ENCODE data around the gene CMAS.

Gene CMAS

GRCh38 chr12:22105542-22105941 lies 59.5 kb downstream of the CMAS start:
- no peak for DNase-seq (ENCODE audit: low read depth in 2 of 3, low spot score in 2 of 3)

GRCh38 chr12:22110176-22110575 lies 64.2 kb downstream of the CMAS start:
- no peak for DNase-seq (ENCODE audit: low read depth in 2 of 3, low spot score in 2 of 3)

Data from activated CD8-positive, alpha-beta memory T cell treated with anti-CD3 and anti-CD28 coated beads for 48 hours (primary cell).